ENCODE data around the gene IGF2. TPM values are rescaled to one million over a fixed set of nuclear protein-coding genes. Genes with fewer than 3 reads are reported as not detected.

Gene IGF2
- total RNA-seq, 1 donor from 2014 or later: 8.8 TPM

DNA sequence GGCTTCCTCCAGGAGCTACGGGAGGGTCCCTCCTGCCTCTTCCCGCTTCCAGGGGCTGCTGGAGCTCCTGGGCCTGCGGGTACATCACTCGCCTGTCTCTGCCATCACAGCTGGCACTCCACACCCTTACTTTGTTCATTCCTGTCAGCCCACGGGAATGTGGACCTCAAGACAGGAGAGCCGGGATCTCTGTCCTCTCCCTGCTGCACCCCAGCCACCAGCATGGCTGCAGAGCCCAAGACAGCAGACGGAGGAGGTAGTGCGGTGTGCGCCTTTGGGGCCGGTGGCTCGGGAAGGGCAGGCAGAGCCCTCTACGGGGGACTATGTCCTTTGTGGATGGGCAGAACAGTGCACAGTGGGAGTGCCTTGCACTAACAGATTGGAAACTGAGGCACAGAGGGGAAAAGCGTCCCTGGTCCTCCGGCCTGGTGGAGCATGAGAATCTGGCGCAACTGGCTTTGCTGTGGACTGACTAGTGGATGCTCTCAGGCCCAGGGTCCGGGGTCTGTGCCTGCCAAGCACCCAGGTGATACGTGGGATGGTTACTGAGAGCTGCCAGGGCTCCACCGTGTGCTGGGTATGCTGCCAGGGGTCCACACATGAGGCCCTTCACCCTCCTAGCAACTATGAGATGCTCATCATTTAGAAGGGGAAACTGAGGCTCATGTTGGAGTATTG is 47.3 kb downstream of the IGF2 start:
- H3K27ac ChIP-seq: no peak overlapping the region
- DNase-seq (peak; percentile 46), ATAC-seq (no peak)
- intact Hi-C loops (cut with DNase I): no loop called here
- no peak overlapping the region for H3K4me3 ChIP-seq
- TF ChIP-seq, protein P1, sequence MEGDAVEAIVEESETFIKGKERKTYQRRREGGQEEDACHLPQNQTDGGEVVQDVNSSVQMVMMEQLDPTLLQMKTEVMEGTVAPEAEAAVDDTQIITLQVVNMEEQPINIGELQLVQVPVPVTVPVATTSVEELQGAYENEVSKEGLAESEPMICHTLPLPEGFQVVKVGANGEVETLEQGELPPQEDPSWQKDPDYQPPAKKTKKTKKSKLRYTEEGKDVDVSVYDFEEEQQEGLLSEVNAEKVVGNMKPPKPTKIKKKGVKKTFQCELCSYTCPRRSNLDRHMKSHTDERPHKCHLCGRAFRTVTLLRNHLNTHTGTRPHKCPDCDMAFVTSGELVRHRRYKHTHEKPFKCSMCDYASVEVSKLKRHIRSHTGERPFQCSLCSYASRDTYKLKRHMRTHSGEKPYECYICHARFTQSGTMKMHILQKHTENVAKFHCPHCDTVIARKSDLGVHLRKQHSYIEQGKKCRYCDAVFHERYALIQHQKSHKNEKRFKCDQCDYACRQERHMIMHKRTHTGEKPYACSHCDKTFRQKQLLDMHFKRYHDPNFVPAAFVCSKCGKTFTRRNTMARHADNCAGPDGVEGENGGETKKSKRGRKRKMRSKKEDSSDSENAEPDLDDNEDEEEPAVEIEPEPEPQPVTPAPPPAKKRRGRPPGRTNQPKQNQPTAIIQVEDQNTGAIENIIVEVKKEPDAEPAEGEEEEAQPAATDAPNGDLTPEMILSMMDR (IDR thresholded peaks at IDR 0.05): no peak
- H3K36me3 ChIP-seq: no peaks in the 10 kb centered on the region
- H3K9me3 ChIP-seq: no peaks in the 10 kb centered on the region
- H3K27me3 ChIP-seq: no peaks in the 10 kb centered on the region
- peaks cover under 1% of the 10 kb centered on the region for H3K4me1 ChIP-seq

DNA sequence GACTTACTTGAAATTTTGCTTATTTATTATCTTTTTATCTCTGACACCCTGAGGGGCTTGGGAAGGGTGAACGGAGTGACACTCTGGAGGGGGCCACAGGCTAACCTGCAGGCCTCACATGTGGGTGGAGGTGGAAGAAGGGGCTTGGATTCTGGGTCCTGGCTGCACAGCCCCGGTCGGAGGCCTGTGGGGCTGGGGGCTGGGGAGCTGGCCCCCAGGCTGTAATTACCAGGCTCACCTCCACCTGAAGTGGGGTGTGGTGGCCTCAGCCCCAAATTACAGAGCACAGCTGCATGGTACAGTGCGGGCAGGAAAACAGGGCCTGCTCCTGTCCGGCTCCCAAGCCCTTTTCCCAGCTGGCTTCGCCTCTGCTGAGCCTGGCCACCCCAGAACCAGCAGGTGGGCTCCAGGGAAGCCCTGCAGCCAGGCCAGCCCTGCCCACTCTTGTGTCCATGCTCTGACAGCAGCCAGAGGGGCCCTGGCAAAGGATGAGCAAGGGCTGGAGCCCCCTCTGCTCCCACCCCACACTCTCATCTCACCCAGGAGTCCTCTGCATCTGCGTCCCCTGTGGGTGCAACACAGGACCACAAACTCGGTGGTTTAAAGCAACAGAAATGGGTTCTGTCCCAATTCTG is 48.0 kb downstream of the IGF2 start:
- intact Hi-C loops (cut with DNase I): no loop called here
- ATAC-seq: no peak
- TF ChIP-seq, protein P1 (IDR thresholded peaks at IDR 0.05): no peak
- Histone ChIP-seq H3K4me1 (no peaks in the 10 kb centered on the region), H3K27ac (no peak overlapping the region), H3K27me3 (no peaks in the 10 kb centered on the region), H3K9me3 (no peaks in the 10 kb centered on the region), H3K36me3 (no peaks in the 10 kb centered on the region), H3K4me3 (no peak overlapping the region)
- DNase-seq: peak; percentile 41

DNA sequence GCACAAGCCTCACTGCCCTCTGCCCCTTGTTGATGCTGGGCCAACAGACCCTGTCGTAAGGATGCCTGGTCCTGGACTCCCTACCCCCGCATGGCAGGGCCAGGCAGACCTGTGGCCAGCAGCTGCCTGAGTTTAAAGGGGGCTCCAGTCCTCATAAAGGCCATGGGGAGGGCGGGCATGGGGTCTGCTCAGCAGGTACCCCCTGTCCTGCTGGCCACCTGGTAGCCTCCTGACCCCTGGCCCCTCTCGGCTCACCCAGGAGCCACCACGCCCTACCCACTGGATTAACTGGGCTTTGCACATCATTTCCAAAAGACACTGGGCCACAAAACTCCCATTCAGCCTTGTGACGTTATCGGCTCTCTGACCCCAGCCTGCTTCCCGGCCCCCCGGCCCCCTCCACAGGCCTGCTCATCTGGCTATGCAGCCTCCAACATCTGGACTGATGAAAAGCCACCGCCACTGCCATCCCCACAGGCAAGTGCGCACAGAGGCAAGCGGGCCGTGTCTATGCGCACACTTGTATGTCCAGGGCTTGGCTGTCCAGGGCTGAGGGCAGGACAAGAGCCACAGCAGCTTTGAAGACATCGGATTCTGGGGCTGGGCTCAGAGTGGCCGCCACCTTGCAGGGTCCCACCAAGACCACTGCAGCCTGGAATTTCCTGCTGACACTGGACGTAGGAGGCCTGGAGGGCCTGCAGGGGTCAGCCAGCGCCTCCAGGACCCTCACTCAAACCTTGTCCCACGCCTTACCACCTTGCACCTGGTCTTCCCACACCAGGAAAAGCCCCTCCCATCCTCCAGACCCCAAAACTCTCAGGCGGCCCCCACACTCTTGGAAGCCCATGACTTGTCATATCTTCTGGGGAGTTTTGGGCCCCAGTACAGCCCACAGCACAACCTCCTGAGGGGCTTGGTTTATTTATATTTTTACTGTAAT is 48.7 kb downstream of the IGF2 start:
- intact Hi-C loops (cut with DNase I): no loop called here
- peak; percentile 52 for DNase-seq

DNA sequence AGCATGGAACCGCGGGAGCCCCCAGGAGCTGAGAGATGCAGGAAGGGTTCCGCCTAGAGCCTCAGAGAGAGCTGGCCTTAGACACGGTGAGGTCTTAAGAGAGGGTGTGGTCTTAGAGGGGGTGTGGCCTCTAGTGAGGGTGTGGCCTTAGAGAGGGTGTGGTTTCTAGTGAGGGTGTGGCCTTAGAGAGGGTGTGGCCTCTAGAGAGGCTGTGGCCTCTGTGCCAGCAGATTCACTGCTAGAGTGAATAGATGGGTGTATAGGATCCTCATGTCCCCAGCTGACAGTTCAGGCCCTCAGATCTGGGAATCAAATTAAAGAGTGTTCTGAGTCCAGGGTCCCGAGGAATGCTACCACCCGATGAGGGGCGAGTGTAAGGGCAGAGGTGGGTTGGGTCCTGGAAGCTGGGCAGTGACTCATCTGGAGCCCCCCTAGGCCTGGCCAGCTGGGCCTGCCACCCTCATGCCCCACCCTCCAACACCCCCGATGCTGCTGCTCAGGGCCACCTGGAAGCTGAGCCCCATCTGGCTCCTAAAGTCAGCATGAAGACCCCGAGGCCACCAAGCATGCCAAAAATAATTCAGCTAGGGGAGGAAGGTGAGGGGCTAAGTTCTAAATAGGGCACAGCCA is 49.5 kb downstream of the IGF2 start:
- ATAC-seq (peak; percentile 49), DNase-seq (peak; percentile 26)

More for the DNA sequence above, 48.7 kb downstream of the IGF2 start:
- Histone ChIP-seq H3K27ac (no peak overlapping the region), H3K27me3 (no peaks in the 10 kb centered on the region), H3K4me1 (no peaks in the 10 kb centered on the region), H3K9me3 (no peaks in the 10 kb centered on the region), H3K36me3 (no peaks in the 10 kb centered on the region), H3K4me3 (no peak overlapping the region)
- TF ChIP-seq, protein P1 (IDR thresholded peaks at IDR 0.05): no peak
- no peak for ATAC-seq

More for the DNA sequence above, 49.5 kb downstream of the IGF2 start:
- intact Hi-C loops (cut with DNase I): no loop called here
- Histone ChIP-seq H3K27me3 (no peaks in the 10 kb centered on the region), H3K4me3 (no peak overlapping the region), H3K4me1 (no peaks in the 10 kb centered on the region), H3K27ac (no peak overlapping the region), H3K9me3 (no peaks in the 10 kb centered on the region), H3K36me3 (no peaks in the 10 kb centered on the region)
- TF ChIP-seq, protein P1 (IDR thresholded peaks at IDR 0.05): no peak
